ENCODE results near the gene HDGF. TPM values are rescaled to one million over a fixed set of nuclear protein-coding genes. Genes with fewer than 3 reads are reported as not detected.

Gene HDGF
- total RNA-seq, 2 donors from 2014 or later, result 215 to 438 TPM

- Histone ChIP-seq H3K9me3 (no peaks in the 10 kb centered on the region), H3K4me1 (peaks cover 22% of the 10 kb centered on the region), H3K27me3 (no peaks in the 10 kb centered on the region), H3K36me3 (no peaks in the 10 kb centered on the region), H3K4me3 (no peak overlapping the region), H3K9ac (ENCODE audit: low read depth in 2 of 2, low read length in 2 of 2) (no peak overlapping the region), H3K27ac (peak overlapping the region; percentile 94)
- TF ChIP-seq CTCF (IDR thresholded peaks at IDR 0.05), result no peak
- intact Hi-C loops (cut with DNase I), result no loop called here
- no peak for DNase-seq
Measured at GRCh38 chr1:156744786-156745419, 6.6 kb downstream of the HDGF start.

GRCh38 chr1:156744344-156744743 is 7.1 kb downstream of the HDGF start:
- Histone ChIP-seq H3K27ac (no peak overlapping the region), H3K4me1 (peaks cover 22% of the 10 kb centered on the region), H3K4me3 (no peak overlapping the region), H3K9ac (ENCODE audit: low read depth in 2 of 2, low read length in 2 of 2) (no peak overlapping the region), H3K27me3 (no peaks in the 10 kb centered on the region), H3K9me3 (no peaks in the 10 kb centered on the region), H3K36me3 (no peaks in the 10 kb centered on the region)
- no peak for TF ChIP-seq CTCF (IDR thresholded peaks at IDR 0.05)
- no peak for DNase-seq
- intact Hi-C loops (cut with DNase I), result no loop called here

- Histone ChIP-seq H3K9me3 (no peaks in the 10 kb centered on the region), H3K4me3 (no peak overlapping the region), H3K27ac (no peak overlapping the region), H3K4me1 (peaks cover 22% of the 10 kb centered on the region), H3K27me3 (no peaks in the 10 kb centered on the region), H3K9ac (ENCODE audit: low read depth in 2 of 2, low read length in 2 of 2) (no peak overlapping the region), H3K36me3 (no peaks in the 10 kb centered on the region)
- no peak for TF ChIP-seq CTCF (IDR thresholded peaks at IDR 0.05)
- intact Hi-C loops (cut with DNase I), result no loop called here
- DNase-seq, result no peak
Measured at GRCh38 chr1:156743367-156744302, 7.8 kb downstream of the HDGF start.

GRCh38 chr1:156742801-156743200 is 8.7 kb downstream of the HDGF start:
- Histone ChIP-seq H3K36me3 (no peaks in the 10 kb centered on the region), H3K4me1 (peaks cover 13% of the 10 kb centered on the region), H3K9ac (ENCODE audit: low read depth in 2 of 2, low read length in 2 of 2) (no peak overlapping the region), H3K27ac (no peak overlapping the region), H3K27me3 (no peaks in the 10 kb centered on the region), H3K4me3 (no peak overlapping the region), H3K9me3 (no peaks in the 10 kb centered on the region)
- intact Hi-C loops (cut with DNase I), result no loop called here
- DNase-seq, result no peak
- no peak for TF ChIP-seq CTCF (IDR thresholded peaks at IDR 0.05)

GRCh38 chr1:156742017-156742416 is 9.5 kb downstream of the HDGF start:
- no peak for DNase-seq
- H3K9ac ChIP-seq (ENCODE audit: low read depth in 2 of 2, low read length in 2 of 2), result no peak overlapping the region
- no peaks in the 10 kb centered on the region for H3K27me3 ChIP-seq
- peaks cover 9% of the 10 kb centered on the region for H3K4me1 ChIP-seq
- no peak overlapping the region for H3K4me3 ChIP-seq
- no peak overlapping the region for H3K27ac ChIP-seq
- no peaks in the 10 kb centered on the region for H3K9me3 ChIP-seq
- TF ChIP-seq CTCF (IDR thresholded peaks at IDR 0.05), result no peak
- no peaks in the 10 kb centered on the region for H3K36me3 ChIP-seq
- intact Hi-C loops (cut with DNase I), result no loop called here

Data from colonic mucosa (tissue), 4 donors.